GM19193 (cell line): Measurements from ENCODE around the gene ITPA.
A peak's percentile ranks its signal among the peaks of the same experiment; 100 is the strongest.

ENCODE experiments used
- POLR2A ChIP-seq: IDR thresholded peaks from 4 replicates; pipeline ENCODE4 v1.6.1; 2011; ENCODE audit not compliant: insufficient read depth, insufficient read length; ENCODE audit errors: extremely low read depth

Gene ITPA

GRCh38 chr20:3188823-3189413 lies 20.4 kb upstream of the ITPA start:
- no peak for TF ChIP-seq POLR2A

GRCh38 chr20:3189561-3190131 lies 19.7 kb upstream of the ITPA start:
- no peak for TF ChIP-seq POLR2A

GRCh38 chr20:3190681-3191111 lies 18.6 kb upstream of the ITPA start:
- TF ChIP-seq POLR2A, result no peak

- no peak for TF ChIP-seq POLR2A
Measured at GRCh38 chr20:3192226-3193015, 16.9 kb upstream of the ITPA start.

- TF ChIP-seq POLR2A, result no peak
Measured at GRCh38 chr20:3193806-3194616, 15.3 kb upstream of the ITPA start.

GRCh38 chr20:3194617-3195280 lies 14.5 kb upstream of the ITPA start:
- no peak for TF ChIP-seq POLR2A

GRCh38 chr20:3195590-3196237 lies 13.6 kb upstream of the ITPA start:
- no peak for TF ChIP-seq POLR2A

- no peak for TF ChIP-seq POLR2A
Measured at GRCh38 chr20:3199206-3199605, 10.1 kb upstream of the ITPA start.

GRCh38 chr20:3199976-3200755 lies 9.1 kb upstream of the ITPA start:
- TF ChIP-seq POLR2A, result no peak

- TF ChIP-seq POLR2A, result no peak
Measured at GRCh38 chr20:3202965-3203314, 6.4 kb upstream of the ITPA start.

GRCh38 chr20:3203315-3204123 lies 5.8 kb upstream of the ITPA start:
- no peak for TF ChIP-seq POLR2A

GRCh38 chr20:3204124-3204794 lies 5.0 kb upstream of the ITPA start, which contains the start of gene DDRGK1:
Gene DDRGK1, minus strand, starts transcription at chr20:3204682. Its CDS starts 55 bp downstream, at chr20:3204627.
- peak; percentile 85 for TF ChIP-seq POLR2A

GRCh38 chr20:3208786-3209256 lies 477 bp upstream of the ITPA start:
- TF ChIP-seq POLR2A, result no peak

GRCh38 chr20:3209946-3210317 lies 634 bp downstream of the ITPA start:
- no peak for TF ChIP-seq POLR2A
